ENCODE measurements around the gene CALCB.

CALCB gene

GRCh38 chr11:15119352-15119751, 46.0 kb downstream of the CALCB start:
- DNase-seq = no peak

GRCh38 chr11:15119826-15120225, 46.4 kb downstream of the CALCB start:
- no peak for DNase-seq

GRCh38 chr11:15123849-15124248, 50.5 kb downstream of the CALCB start:
- no peak for DNase-seq

- DNase-seq = no peak
Measured at GRCh38 chr11:15124528-15124927, 51.1 kb downstream of the CALCB start.

- no peak for DNase-seq
Measured at GRCh38 chr11:15127341-15127740, 53.9 kb downstream of the CALCB start.
